CD4-positive, alpha-beta T cell (primary cell): ENCODE results near the gene FN3K. TPM values are rescaled to one million over a fixed set of nuclear protein-coding genes. Genes with fewer than 3 reads are reported as not detected.

Experiments
- ATAC-seq: fragments of 200-7000 bp; cut with Tn5 transposase; one replicate; pipeline ENCODE4 v1.10.0; 2022; ENCODE audit warnings: mild to moderate bottlenecking; ENCODE audit not compliant: poor library complexity
- CTCF ChIA-PET: fragments of 350-600 bp; sonication (Branson Sonifier 250); formaldehyde crosslinking; loops from one replicate; lab custom pipeline; 2021; ENCODE audit warnings: antibody characterized with exemption, inconsistent platforms; lab: Charles Lee
- POLR2A ChIA-PET: fragments of 350-600 bp; sonication (Branson Sonifier 250); formaldehyde crosslinking; loops from one replicate; lab custom pipeline; 2021; ENCODE audit warnings: antibody characterized with exemption, inconsistent platforms; lab: Charles Lee
- DNase-seq, 14 experiments: peaks; one replicate each; pipeline ENCODE4 v3.0.0-alpha.2; 2013 to 2020; ENCODE audit warnings: mixed read lengths in 2 of 14
- H3K27ac ChIP-seq, 2 donors: one replicate each; pipeline versions ENCODE4 v1.5.1 to v1.7.0; 2013; ENCODE audit warnings: low read length in 2 of 2, low read depth in 1 of 2, mild to moderate bottlenecking in 1 of 2
- H3K27me3 ChIP-seq, 2 experiments: 1 replicate in 1 of 2; 2 replicates in 1 of 2; pipeline versions ENCODE4 v1.6.1 to v1.7.0; 2013; ENCODE audit warnings: low read length in 2 of 2, control low read depth in 1 of 2, mild to moderate bottlenecking in 1 of 2, moderate library complexity in 1 of 2; ENCODE audit not compliant: insufficient read depth in 2 of 2, control insufficient read depth in 1 of 2
- H3K36me3 ChIP-seq: one replicate; pipeline ENCODE4 v1.6.1; 2013; ENCODE audit warnings: low read length, control low read depth; ENCODE audit not compliant: insufficient read depth
- H3K4me1 ChIP-seq: one replicate; pipeline ENCODE4 v1.6.1; 2013; ENCODE audit warnings: low read length, control low read depth; ENCODE audit not compliant: insufficient read depth
- H3K4me3 ChIP-seq: one replicate; pipeline ENCODE4 v1.5.1; 2013; ENCODE audit warnings: mild to moderate bottlenecking, low read length, moderate library complexity
- H3K9me3 ChIP-seq, 2 experiments: 1 replicate in 1 of 2; 2 replicates in 1 of 2; pipeline versions ENCODE4 v1.6.1 to v1.7.0; 2013; ENCODE audit warnings: low read length in 2 of 2, mild to moderate bottlenecking in 2 of 2, control low read depth in 1 of 2, moderate library complexity in 1 of 2; ENCODE audit not compliant: control insufficient read depth in 1 of 2, insufficient read depth in 1 of 2
- H3K27ac Mint-ChIP-seq: one replicate; pipeline ENCODE4 v1.8.0; 2020; ENCODE audit warnings: mixed read lengths
- H3K27me3 Mint-ChIP-seq: one replicate; pipeline ENCODE4 v1.8.0; 2021; ENCODE audit warnings: mixed read lengths
- H3K36me3 Mint-ChIP-seq: one replicate; pipeline ENCODE4 v1.8.0; 2021; ENCODE audit warnings: low read depth, mixed read lengths
- H3K4me1 Mint-ChIP-seq: one replicate; pipeline ENCODE4 v1.8.0; 2021; ENCODE audit warnings: low read depth, mixed read lengths
- H3K4me3 Mint-ChIP-seq: one replicate; pipeline ENCODE4 v1.8.0; 2020; ENCODE audit warnings: mild to moderate bottlenecking, mixed read lengths
- H3K9me3 Mint-ChIP-seq: one replicate; pipeline ENCODE4 v1.8.0; 2020; ENCODE audit warnings: mixed read lengths
- CTCF ChIP-seq: fragments of 200-600 bp; IDR thresholded peaks from one replicate; pipeline ENCODE4 v1.8.0; 2022; ENCODE audit warnings: antibody characterized with exemption, mild to moderate bottlenecking
- intact Hi-C, 2 experiments: fragments of 100-400 bp; cut with DNase I in 1 of 2; cut with micrococcal nuclease in 1 of 2; formaldehyde crosslinking; loops; one replicate each; pipeline versions ENCODE4 v1.15.1 to v1.9.0; 2023 to 2025; cut with DNase I, micrococcal nuclease
- total RNA-seq, 174 experiments: library from RNA in 2 of 174; stranded (reverse) in 2 of 174; gene quantifications; one replicate each; pipeline ENCODE4 v1.2.3 and lab custom pipeline; 2021 to 2026

Gene FN3K
- total RNA-seq, 2 experiments from 2014 or later = 4.2 to 4.9 TPM

- CTCF ChIA-PET = no interaction called here
- POLR2A ChIA-PET = no interaction called here
- intact Hi-C loops = no loop called here
- Histone ChIP-seq H3K36me3 (no peaks in the 10 kb centered on the region), H3K27ac (no peak overlapping the region), H3K4me3 (no peak overlapping the region), H3K27me3 (no peaks in the 10 kb centered on the region), H3K9me3 (no peaks in the 10 kb centered on the region), H3K4me1 (peaks cover 4% of the 10 kb centered on the region)
- ATAC-seq (no peak), DNase-seq (no peak)
- no peaks in the 10 kb centered on the region for H3K9me3 Mint-ChIP-seq
- H3K36me3 Mint-ChIP-seq = no peaks in the 10 kb centered on the region
- no peaks in the 10 kb centered on the region for H3K27me3 Mint-ChIP-seq
- no peak for TF ChIP-seq CTCF
- no peak overlapping the region for H3K27ac Mint-ChIP-seq
- H3K4me1 Mint-ChIP-seq = peaks cover 5% of the 10 kb centered on the region
- no peak overlapping the region for H3K4me3 Mint-ChIP-seq
Observed at GRCh38 chr17:82703935-82704865, 31.2 kb upstream of the FN3K start.

GRCh38 chr17:82704886-82705285, 30.5 kb upstream of the FN3K start:
- Histone ChIP-seq H3K9me3 (no peaks in the 10 kb centered on the region), H3K4me3 (no peak overlapping the region), H3K27me3 (no peaks in the 10 kb centered on the region), H3K4me1 (no peaks in the 10 kb centered on the region), H3K27ac (no peak overlapping the region), H3K36me3 (no peaks in the 10 kb centered on the region)
- Mint-ChIP-seq H3K36me3 (no peaks in the 10 kb centered on the region), H3K4me1 (no peaks in the 10 kb centered on the region), H3K4me3 (no peak overlapping the region), H3K27ac (no peak overlapping the region), H3K9me3 (no peaks in the 10 kb centered on the region), H3K27me3 (no peaks in the 10 kb centered on the region)
- no peak for ATAC-seq
- ChIA-PET POLR2A (no interaction called here), CTCF (no interaction called here)
- no peak for DNase-seq
- TF ChIP-seq CTCF = no peak
- intact Hi-C loops = no loop called here

- H3K9me3 ChIP-seq = no peaks in the 10 kb centered on the region
- intact Hi-C loops = no loop called here
- Mint-ChIP-seq H3K9me3 (no peaks in the 10 kb centered on the region), H3K4me1 (no peaks in the 10 kb centered on the region), H3K36me3 (no peaks in the 10 kb centered on the region), H3K27me3 (no peaks in the 10 kb centered on the region), H3K4me3 (no peak overlapping the region), H3K27ac (no peak overlapping the region)
- no peaks in the 10 kb centered on the region for H3K36me3 ChIP-seq
- ChIA-PET POLR2A (no interaction called here), CTCF (no interaction called here)
- no peaks in the 10 kb centered on the region for H3K27me3 ChIP-seq
- TF ChIP-seq CTCF = no peak
- no peak for DNase-seq
- no peak for ATAC-seq
- H3K4me1 ChIP-seq = no peaks in the 10 kb centered on the region
- no peak overlapping the region for H3K4me3 ChIP-seq
- no peak overlapping the region for H3K27ac ChIP-seq
Observed at GRCh38 chr17:82705756-82706155, 29.7 kb upstream of the FN3K start.
